ENCODE measurements around the gene DMAC2L. TPM values are rescaled to one million over a fixed set of nuclear protein-coding genes. Genes with fewer than 3 reads are reported as not detected.

The DMAC2L gene
- total RNA-seq, 2 experiments from 2014 or later, result 13.9 to 16.8 TPM

- ChIA-PET CTCF (interaction anchor here (0.6 to 2.2 kb wide), 3 partner anchors 25 to 203 kb away, joined by 3 to 9 read pairs (median 3); no protein-coding TSS in a partner anchor), POLR2A (no interaction called here)
Measured at GRCh38 chr14:50319721-50320120, 7.6 kb downstream of the DMAC2L start.

- POLR2A ChIA-PET, result interaction anchor here (0.8 to 1.2 kb wide), 2 partner anchors 7 to 9 kb away, joined by 3 to 4 read pairs; no protein-coding TSS in a partner anchor
Measured at GRCh38 chr14:50320283-50320682, 8.2 kb downstream of the DMAC2L start.

GRCh38 chr14:50321009-50321660 lies 9.0 kb downstream of the DMAC2L start:
- ChIA-PET CTCF (interaction anchor here (0.8 to 2.3 kb wide), 12 partner anchors 10 to 460 kb away, joined by 3 to 12 read pairs (median 4); partner anchors contain the start of genes DMAC2L, L2HGDH and MAP4K5), POLR2A (interaction anchor here (0.8 to 1.2 kb wide), 2 partner anchors 8 to 10 kb away, joined by 3 to 4 read pairs; no protein-coding TSS in a partner anchor)

More at GRCh38 chr14:50320283-50320682, 8.2 kb downstream of the DMAC2L start:
- CTCF ChIA-PET, result interaction anchor here (0.6 to 2.3 kb wide), 11 partner anchors 9 to 459 kb away, joined by 3 to 12 read pairs (median 3); partner anchors contain the start of genes DMAC2L, L2HGDH and MAP4K5

DNA sequence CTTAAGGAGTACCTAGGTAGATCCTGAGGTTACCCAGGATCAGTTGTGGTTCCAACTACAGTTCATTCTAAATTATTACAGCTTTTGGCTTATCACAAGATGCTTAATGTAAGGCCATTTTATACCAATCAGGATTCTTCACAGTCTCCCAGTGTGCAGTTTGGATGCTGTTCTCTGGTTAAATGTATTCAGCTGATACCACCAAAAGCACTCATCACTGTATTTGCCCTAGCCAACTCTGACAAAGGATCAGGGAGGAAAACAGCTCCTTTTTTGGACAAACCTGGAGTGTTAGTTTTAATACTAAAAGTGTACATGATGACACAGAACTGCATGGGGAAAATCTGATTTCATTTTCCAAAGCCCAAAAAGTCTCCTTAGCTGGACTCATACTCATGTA lies 19.5 kb downstream of the DMAC2L start:
- ChIA-PET POLR2A (no interaction called here), CTCF (interaction anchor here (0.7 kb wide), 1 partner anchor 11 kb away, joined by 3 read pairs; no protein-coding TSS in a partner anchor)

- ChIA-PET POLR2A (no interaction called here), CTCF (no interaction called here)
Measured at GRCh38 chr14:50333014-50333509, 20.9 kb downstream of the DMAC2L start.

- ChIA-PET CTCF (no interaction called here), POLR2A (no interaction called here)
Measured at GRCh38 chr14:50334211-50334610, 22.1 kb downstream of the DMAC2L start.

- CTCF ChIA-PET, result no interaction called here
- POLR2A ChIA-PET, result interaction anchor here (0.6 to 0.7 kb wide), 2 partner anchors 7 to 13 kb away, joined by 4 to 8 read pairs; no protein-coding TSS in a partner anchor
Measured at GRCh38 chr14:50335389-50335788, 23.3 kb downstream of the DMAC2L start.

- CTCF ChIA-PET, result no interaction called here
- POLR2A ChIA-PET, result no interaction called here
Measured at GRCh38 chr14:50335989-50336824, 24.1 kb downstream of the DMAC2L start.

- ChIA-PET POLR2A (no interaction called here), CTCF (no interaction called here)
Measured at GRCh38 chr14:50338587-50338986, 26.5 kb downstream of the DMAC2L start.

DNA sequence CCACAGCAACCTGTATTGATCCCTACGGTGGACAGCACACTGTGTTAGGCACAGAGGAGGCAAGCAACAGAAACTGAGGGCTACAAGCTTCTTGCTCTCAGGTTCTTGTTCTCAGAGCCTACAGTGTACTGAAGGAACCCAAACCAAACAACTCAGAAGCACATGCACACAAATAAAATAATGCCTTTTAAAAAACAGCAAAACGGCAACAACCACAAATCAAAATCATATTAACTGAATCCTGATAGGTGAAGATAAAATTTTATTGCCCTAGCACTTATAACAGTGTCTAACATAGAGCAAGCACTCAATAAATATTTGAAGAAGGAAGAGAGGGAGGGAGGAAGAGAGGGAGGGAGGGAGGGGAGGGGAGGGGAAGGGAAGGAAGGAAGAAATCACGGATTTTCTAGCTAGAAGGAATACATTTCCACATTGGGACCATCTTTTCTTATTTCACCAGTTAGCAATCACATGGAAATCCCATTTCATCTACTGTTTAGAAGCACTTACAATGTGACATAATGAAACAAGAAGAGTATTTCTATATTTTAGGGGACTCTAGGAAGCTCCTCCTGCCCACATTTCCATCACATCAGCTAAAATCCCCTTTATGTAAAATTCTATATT lies 27.2 kb downstream of the DMAC2L start:
- ChIA-PET CTCF (no interaction called here), POLR2A (no interaction called here)

- ChIA-PET CTCF (interaction anchor here (0.6 kb wide), 1 partner anchor 62 kb away, joined by 3 read pairs; no protein-coding TSS in a partner anchor), POLR2A (no interaction called here)
Measured at GRCh38 chr14:50340045-50340444, 27.9 kb downstream of the DMAC2L start.

DNA sequence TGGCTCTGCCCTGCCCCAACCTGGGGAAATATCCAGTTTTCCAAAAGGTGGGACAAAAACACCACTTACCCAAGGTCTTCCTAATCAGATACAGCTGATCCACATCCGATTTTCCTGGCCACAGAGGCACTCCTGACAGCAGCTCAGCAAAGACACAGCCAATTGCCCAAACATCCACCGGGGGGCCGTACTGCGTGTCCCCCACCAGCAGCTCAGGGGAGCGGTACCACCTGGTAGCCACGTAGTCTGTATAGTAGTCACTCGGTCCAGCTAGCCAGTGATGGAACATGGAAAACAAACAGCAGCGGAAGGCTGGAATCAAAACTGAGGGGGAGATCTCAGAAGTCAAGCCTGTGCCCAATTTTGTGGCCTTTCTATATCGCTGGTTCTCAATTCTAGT lies 28.8 kb downstream of the DMAC2L start:
- POLR2A ChIA-PET, result interaction anchor here (0.5 kb wide), 1 partner anchor 39 kb away, joined by 3 read pairs; no protein-coding TSS in a partner anchor
- CTCF ChIA-PET, result no interaction called here

GRCh38 chr14:50342221-50343078 lies 30.3 kb downstream of the DMAC2L start:
- CTCF ChIA-PET, result interaction anchor here (0.8 to 1.1 kb wide), 3 partner anchors 14 to 52 kb away, joined by 3 to 4 read pairs (median 3); partner anchors contain the start of genes DMAC2L and L2HGDH
- POLR2A ChIA-PET, result interaction anchor here (0.5 kb wide), 1 partner anchor 8 kb away, joined by 4 read pairs; no protein-coding TSS in a partner anchor

DNA sequence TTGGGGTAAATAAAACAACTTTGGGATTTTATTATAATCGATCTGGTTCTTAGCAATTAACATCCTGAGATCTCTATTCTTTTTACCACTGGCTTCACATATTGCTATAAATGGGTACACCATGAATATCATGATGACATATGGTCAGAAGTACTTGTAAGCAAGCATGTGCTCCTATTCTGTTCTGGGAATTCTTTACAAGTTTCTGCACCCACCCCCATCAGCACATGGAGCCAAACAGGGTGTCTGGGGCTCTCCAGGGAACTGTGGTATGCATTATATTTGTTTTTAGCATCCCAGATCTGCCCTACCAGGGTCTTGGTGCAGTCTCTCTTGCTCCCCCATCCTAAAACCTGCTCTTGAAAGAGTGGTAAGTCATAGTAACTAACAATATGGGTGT lies 31.3 kb downstream of the DMAC2L start:
- POLR2A ChIA-PET, result interaction anchor here (1.2 kb wide), 1 partner anchor 305 kb away, joined by 7 read pairs; no protein-coding TSS in a partner anchor
- CTCF ChIA-PET, result interaction anchor here (1.1 to 2.1 kb wide), 2 partner anchors 23 to 51 kb away, joined by 3 to 9 read pairs; no protein-coding TSS in a partner anchor

GRCh38 chr14:50344116-50344775 lies 32.1 kb downstream of the DMAC2L start:
- ChIA-PET CTCF (interaction anchor here (0.7 to 2.1 kb wide), 5 partner anchors 19 to 492 kb away, joined by 3 to 9 read pairs (median 3); no protein-coding TSS in a partner anchor), POLR2A (interaction anchor here (0.7 to 1.2 kb wide), 4 partner anchors 18 to 479 kb away, joined by 3 to 7 read pairs (median 5); no protein-coding TSS in a partner anchor)

GRCh38 chr14:50344876-50345563 lies 32.9 kb downstream of the DMAC2L start:
- CTCF ChIA-PET, result interaction anchor here (0.7 to 2.1 kb wide), 4 partner anchors 19 to 373 kb away, joined by 3 to 9 read pairs (median 3); no protein-coding TSS in a partner anchor
- POLR2A ChIA-PET, result interaction anchor here (1.1 to 1.2 kb wide), 2 partner anchors 18 to 306 kb away, joined by 5 to 7 read pairs; no protein-coding TSS in a partner anchor

- POLR2A ChIA-PET, result no interaction called here
- CTCF ChIA-PET, result no interaction called here
Measured at GRCh38 chr14:50345846-50346422, 33.8 kb downstream of the DMAC2L start.

Measured in activated CD8-positive, alpha-beta memory T cell treated with anti-CD3 and anti-CD28 coated beads for 36 hours (primary cell).